GM12801 (cell line): ENCODE measurements around the gene ERVFRD-1.

ENCODE experiments used
- TF ChIP-seq, protein P1 (sequence below): IDR thresholded peaks from one replicate; pipeline ENCODE4 v1.5.1; 2011; ENCODE audit warnings: control low read depth; ENCODE audit not compliant: insufficient read length; ENCODE audit errors: extremely low read depth

The ERVFRD-1 gene

DNA sequence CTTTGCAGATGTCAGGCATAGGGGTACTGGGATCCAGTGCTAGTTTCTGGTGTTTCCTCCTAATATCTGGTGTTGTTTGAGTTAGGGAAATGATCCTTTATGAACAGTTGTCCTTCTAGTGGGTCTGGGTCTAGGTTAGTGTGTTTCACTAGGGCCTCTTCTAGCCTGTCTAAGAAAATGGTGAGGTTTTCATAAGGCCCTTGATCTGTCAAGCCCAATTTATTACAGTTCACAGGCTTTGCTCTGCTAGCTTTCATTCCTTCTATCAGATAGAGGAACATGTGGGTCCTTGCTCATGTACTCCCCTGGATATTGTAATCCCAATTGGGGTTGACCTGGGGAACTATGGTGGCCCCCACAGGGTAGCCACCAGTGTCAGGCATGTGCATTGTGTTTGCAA, 2.8 kb downstream of the ERVFRD-1 start:
- TF ChIP-seq, protein P1, sequence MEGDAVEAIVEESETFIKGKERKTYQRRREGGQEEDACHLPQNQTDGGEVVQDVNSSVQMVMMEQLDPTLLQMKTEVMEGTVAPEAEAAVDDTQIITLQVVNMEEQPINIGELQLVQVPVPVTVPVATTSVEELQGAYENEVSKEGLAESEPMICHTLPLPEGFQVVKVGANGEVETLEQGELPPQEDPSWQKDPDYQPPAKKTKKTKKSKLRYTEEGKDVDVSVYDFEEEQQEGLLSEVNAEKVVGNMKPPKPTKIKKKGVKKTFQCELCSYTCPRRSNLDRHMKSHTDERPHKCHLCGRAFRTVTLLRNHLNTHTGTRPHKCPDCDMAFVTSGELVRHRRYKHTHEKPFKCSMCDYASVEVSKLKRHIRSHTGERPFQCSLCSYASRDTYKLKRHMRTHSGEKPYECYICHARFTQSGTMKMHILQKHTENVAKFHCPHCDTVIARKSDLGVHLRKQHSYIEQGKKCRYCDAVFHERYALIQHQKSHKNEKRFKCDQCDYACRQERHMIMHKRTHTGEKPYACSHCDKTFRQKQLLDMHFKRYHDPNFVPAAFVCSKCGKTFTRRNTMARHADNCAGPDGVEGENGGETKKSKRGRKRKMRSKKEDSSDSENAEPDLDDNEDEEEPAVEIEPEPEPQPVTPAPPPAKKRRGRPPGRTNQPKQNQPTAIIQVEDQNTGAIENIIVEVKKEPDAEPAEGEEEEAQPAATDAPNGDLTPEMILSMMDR = no peak

DNA sequence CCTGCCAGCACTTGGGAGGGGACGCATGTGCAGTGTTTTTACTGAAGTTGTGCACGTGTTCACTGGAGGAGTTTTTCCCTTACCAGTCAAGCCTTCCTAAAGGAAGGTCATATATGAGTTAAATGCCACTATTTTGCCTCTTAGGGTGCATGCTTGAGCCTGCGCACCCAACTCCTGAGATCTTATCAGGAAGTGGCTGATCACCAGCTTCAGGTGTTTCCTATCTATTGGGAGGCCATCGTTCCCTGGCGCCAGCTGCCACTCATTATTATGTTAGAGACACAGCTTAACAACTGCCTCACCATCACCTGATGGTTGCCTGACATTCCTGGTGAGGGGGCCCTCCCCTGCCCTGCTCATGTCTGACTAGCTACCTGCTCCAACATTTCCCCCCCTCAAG, 8.5 kb downstream of the ERVFRD-1 start:
- TF ChIP-seq, protein P1 = no peak

DNA sequence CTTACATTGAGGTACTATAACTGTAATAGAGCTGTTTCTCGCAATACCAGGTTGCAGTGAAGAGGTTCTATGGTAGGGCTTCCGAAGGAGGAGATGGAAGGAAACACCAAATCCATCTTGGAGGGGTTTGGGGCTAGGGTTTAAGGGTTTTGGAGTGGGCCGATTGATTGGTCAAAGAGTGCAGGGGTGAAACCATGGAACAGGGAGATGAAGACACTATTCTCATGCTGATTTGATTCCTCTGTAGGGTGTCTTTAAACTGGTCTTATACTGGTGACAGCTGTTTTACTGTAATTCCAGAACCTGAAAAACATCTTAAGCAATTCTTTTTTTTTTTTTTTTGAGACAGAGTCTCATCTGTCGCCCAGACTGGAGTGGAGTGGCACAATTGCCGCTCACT, 10.1 kb downstream of the ERVFRD-1 start:
- TF ChIP-seq, protein P1 = no peak

DNA sequence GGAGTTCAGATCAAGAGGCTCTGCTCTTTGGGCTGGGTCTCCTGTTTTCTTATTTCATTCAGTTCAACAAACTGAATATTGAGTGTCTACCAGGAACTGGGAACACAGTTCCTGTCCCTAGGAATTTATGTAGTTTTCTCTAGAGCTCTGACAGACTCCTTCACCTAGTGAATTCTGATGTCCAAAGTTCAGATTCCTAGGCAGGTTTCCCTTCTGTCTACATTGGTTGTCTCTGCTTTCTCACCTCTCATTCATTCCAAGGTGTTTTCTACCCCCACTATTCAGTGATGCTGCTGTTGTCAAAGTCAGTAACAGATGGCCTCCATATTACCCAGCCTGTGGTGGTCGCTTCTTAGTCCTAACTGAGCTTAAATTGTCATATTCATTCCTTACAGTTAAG, 13.5 kb downstream of the ERVFRD-1 start:
- TF ChIP-seq, protein P1 = no peak

DNA sequence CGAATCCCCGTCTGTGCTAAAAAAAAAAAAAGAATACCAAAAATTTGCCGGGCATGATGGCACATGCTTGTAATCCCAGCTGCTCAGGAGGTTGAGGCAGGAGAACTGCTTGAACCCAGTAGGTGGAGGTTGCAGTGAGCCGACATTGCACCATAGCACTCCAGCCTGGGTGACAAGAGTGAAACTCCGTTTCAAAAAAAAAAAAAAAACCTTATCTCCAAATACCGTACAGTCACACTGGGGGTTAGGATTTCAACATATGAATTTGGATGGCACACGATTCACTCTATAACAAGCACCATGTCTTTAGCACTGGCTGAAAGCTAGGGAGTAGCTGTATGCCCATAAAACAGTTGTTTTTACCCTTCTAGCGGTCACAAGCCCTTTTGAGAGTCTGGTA, 14.0 kb downstream of the ERVFRD-1 start:
- TF ChIP-seq, protein P1 = no peak

DNA sequence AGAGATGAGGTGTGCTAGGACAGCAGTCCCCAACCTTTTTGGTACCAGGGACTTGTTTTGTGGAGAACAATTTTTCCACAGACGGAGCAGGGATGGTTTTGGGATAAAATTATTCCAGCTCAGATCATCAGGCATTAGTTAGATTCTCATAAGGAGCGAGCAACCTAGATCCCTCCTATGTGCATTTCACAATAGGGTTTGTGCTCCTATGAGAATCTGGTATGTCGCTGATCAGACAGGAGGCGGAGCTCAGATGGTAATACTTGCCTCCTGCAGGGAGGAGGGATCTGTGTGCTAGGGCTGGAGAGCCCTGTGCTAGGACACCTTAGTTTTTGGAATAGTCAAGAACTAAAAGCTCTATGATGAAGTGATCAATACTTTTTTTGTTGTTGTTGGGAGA, 15.4 kb downstream of the ERVFRD-1 start:
- TF ChIP-seq, protein P1 = no peak

DNA sequence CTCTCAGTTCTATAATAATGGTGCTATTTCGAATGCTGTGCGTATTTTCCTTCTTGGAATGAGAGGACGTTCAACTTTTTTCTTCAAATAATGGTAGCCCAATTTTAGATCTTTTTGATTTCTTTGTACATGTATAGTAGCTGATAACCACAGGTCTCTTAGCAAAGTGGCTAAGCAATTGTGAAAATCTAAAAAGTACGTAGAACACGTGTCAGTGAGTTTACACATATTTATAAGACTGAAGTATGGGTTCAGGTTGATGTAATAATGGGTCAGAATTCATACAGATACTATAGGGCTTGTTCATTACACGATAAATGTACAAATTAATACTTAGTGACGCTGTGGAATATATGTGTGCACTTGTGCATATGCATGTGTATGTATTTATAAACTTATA, 16.6 kb downstream of the ERVFRD-1 start:
- TF ChIP-seq, protein P1 = no peak

DNA sequence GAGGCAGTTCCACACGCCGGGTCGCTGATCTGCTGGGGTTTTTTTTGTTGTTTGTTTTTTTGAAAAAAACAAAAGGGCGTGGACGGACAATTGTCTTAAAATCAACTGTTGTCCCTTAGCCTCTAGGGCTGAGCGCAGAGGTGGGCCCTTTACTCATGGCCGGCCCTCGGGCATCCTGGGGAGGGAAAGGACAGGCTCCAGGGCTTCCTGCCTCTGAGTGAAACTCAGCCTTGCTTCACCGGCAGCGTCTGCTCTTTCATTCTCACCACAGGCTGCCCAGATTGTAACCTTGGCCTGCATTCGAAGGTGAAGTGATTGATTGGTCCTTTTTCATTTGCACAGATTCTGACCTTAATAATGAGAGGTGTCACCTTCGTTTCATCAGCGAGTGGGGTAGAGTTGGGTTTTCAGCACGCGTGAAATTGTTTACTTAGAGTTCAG, 17.1 kb downstream of the ERVFRD-1 start:
- TF ChIP-seq, protein P1 = no peak
